HG02623 (cell line): ENCODE results near the gene UGT2B7.
"Not testable (repeated sequence)": the region's sequence is repeated elsewhere in the genome, so short reads cannot be mapped to it uniquely, and the experiment has no call there.

Source experiments
- ATAC-seq: cut with Tn5 transposase; IDR thresholded peaks from one replicate; pipeline ENCODE4 v1.9.1; 2021; ENCODE audit warnings: moderate library complexity; ENCODE audit not compliant: unreplicated experiment

The UGT2B7 gene

DNA sequence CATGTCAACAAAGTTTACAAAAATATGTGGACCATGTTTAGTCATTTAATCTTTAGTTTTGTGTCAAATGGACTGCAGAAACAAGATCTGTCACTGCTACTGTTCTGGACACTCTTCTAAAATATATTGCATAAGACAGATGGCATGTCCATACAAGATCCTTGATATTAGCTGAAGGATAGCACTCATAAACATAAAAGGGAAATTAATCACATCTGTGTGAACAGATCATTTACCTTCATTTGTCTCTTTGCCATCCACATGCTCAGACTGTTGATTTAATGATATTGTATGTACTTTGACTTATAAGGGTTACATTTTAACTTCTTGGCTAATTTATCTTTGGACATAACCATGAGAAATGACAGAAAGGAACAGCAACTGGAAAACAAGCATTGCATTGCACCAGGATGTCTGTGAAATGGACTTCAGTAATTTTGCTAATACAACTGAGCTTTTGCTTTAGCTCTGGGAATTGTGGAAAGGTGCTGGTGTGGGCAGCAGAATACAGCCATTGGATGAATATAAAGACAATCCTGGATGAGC is at the start of gene UGT2B7:
Gene UGT2B7 (plus strand): TSS at position 364 of the 546 bp plus-strand sequence. CDS start 47 bp downstream, at position 411.
- ATAC-seq, result no peak

DNA sequence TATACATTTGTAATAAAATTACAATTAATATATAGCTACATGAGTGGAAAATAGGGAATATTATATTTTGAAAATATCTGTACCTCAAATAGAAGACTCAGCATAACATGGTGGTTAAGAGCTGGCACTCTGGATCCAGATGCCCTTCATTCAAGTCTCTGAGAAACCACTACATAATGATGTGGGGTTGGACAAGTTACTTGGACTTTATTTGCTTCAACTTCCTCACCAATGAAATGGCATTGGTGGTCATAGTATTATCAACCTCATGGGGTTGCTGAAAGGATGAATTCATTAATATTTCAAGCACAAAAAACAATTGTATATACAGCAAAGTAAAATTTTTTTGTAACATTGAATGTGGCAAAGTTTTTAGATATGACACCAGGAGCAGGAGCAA is 46.4 kb upstream of the UGT2B7 start:
- no peak for ATAC-seq

DNA sequence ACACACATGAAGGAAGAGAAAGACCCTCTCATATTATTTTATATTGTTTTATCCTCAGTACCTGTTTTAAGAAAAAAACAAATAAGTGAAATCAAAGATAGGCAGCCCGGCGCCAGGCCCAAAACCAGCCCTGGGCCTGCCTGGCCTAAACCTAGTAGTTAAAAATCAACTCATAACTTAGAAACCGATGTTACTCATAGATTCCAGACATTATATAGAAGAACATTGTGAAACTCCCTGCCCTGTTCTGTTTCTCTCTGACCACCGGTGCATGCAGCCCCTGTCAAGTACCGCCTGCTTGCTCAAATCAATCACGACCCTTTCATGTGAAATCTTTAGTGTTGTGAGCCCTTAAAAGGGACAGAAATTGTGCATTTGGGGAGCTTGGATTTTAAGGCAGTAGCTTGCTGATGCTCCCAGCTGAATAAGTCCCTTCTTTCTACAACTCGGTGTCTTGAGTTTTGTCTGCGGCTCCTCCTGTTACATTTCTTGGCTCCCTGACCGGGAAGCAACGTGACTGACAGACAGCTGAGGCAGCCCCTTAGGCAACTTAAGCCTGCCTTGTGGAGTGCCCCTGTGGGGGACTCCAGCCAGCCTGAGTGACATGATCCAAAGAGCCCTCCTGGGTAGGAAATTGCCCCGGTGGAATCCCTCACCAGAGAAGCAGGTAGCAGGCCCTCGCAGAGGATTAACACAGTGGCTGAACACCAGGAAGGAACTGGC is 45.3 kb upstream of the UGT2B7 start:
- ATAC-seq, result not testable (repeated sequence)

DNA sequence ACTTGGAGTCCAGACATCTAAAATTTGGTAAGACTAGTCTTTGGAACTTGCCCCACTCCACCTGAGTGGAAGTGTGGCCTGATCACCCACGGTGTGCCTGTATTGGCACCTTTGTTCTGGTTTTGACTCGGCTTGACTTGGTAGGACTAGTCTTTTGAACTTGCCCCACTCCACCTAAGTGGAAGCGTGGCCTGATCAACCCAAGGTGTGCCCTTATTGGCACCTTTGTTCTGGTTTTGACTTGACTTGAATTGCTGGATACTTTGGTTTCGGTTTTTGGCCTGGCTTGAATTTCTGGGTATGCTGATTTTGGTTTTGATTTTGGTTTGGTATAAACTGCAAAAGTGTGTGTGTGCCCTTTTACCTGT is 44.7 kb upstream of the UGT2B7 start:
- no peak for ATAC-seq

DNA sequence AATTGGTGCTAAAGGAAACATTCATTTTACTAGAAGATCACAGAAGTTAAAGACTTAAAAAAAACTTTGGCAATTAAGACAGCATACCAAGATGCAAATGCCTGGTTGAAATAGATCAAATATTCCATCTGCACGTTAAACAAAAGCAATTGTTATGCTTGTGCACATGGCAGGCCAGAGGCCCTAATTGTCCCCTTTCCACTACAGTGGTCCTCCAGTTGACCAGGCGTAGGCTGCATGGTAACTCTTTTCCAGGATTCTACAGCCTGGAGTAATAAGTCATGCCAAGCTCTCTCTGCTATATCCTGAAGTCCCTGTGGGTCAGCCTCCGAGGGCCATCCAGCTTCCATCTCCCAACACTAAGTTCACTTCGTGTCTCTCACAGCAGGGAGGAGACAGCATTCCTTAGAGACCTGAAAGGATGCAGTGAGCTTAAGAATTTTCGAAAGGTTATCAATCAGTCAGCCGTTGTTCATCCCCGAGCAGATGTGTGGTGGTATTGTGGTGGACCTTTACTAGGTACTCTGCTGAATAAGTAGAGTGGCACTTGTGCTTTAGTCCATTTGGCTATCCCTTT is 42.9 kb upstream of the UGT2B7 start:
- not testable (repeated sequence) for ATAC-seq

DNA sequence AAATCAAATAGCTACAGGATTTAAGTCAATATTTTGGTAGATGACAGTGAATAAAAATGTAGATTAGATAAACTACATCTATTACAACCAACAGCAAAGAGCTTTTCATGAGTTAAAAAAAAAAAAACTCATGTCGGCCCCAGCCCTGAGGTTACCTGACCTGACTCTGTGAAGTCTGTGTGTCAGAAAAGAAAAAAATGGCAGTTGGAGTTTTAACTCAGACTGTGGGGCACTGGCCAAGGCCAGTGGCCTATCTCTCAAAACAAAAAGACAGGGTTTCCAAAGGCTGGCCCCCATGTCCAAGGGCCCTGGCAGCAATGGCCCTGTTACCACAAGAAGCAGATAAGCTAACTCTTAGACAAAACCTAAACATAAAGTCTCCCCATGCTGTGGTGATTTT is 42.2 kb upstream of the UGT2B7 start:
- not testable (repeated sequence) for ATAC-seq

DNA sequence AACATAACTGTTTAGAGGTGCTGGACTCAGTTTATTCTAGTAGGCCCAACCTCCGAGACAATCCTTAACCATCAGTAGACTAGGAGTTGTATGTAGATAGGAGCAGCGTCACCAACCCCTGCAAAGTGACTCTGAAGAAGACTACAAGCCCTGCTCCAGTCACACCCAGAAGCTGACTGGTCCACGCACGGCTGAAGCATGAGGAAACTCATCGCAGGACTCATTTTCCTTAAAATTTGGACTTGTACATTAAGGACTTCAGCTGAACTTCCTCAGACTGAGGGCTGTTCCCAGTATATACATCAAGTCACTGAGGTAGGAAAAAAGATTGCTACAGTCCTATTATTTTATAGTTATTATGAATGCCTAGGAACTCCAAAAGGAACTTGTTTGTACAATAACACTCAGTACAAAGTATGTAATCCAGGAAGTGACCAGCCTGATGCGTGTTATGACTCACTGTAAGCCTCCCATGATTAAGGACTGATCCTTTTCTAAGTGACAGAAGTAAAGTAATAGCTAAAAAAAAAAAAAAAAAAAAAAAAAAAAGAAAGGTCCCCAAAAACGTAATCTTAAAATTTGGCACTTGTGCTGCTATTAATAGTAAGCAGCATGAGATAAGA is 41.6 kb upstream of the UGT2B7 start:
- peak; percentile 28 for ATAC-seq

DNA sequence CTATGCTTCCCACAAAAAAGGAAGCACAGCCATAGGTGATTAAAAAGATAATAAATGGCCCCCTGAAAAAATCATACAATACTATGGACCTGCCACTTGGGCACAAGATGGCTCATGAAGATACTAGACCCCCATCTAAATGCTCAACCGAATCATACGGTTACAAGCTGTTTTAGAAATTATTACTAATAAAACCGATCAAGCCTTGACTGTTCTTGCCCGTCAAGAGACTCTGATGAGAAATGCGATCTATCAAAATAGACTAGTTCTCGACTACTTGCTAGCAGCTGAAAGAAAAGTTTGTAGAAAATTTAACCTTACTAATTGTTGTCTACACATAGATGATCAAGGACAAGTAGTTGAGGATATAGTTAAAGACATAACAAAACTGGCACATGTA is 40.1 kb upstream of the UGT2B7 start:
- ATAC-seq, result no peak

DNA sequence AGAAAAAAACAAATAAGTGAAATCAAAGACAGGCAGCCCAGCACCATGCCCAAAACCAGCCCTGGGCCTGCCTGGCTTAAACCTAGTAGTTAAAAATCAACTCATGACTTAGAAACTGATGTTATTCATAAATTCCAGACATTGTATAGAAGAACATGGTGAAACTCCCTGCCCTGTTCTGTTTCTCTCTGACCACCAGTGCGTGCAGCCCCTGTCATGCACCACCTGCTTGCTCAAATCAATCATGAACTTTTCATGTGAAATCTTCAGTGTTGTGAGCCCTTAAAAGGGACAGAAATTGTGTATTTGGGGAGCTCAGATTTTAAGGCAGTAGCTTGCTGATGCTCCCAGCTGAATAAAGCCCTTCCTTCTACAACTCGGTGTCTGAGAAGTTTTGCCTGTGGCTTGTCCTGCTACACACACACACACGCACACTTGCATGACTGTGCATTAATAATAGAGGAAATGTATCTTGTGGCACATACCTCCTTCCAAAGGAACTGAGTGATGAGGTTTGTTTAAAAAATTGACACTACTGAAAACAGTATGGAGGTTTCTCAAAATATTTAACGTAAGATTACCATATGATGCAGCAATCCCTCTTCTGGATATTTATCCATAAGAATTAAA is 39.2 kb upstream of the UGT2B7 start:
- no peak for ATAC-seq

DNA sequence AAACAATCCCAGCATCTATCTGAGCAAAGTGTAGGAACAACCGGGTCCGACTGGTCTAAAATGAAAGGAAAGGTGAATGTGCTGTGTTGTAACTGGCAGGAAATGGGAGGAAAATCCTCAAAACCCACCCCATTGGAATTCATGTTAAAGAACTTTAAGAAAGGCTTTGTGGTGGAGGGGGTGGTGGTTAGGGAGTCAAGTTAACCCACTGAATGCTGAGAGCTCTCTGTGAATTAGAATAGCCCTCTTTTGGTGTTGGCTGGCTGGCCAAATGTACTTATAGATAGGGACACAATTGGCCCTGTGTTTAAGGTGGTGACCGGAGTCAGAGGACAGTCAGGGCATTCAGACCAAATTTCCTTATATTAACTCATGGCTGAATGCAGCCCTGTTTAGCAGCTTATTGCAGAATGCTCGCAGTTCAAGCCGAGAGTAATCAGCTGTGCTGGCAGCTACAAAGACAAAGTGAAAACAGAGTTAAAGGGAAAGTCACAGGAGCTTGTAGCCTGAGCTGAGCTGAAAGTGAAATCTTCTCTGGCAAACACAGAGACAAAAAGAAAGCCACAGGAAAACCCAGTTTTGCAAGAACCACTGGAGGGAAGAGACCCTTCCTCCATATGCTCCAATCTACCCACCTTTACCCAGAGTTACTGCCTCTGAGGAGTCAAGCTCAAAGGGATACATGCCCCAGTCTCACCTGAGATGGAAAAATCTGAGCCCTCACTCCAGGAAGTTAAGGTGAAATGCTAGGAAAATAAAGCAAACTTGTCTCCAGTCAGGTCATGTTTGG is 38.5 kb upstream of the UGT2B7 start:
- ATAC-seq, result peak; percentile 82

DNA sequence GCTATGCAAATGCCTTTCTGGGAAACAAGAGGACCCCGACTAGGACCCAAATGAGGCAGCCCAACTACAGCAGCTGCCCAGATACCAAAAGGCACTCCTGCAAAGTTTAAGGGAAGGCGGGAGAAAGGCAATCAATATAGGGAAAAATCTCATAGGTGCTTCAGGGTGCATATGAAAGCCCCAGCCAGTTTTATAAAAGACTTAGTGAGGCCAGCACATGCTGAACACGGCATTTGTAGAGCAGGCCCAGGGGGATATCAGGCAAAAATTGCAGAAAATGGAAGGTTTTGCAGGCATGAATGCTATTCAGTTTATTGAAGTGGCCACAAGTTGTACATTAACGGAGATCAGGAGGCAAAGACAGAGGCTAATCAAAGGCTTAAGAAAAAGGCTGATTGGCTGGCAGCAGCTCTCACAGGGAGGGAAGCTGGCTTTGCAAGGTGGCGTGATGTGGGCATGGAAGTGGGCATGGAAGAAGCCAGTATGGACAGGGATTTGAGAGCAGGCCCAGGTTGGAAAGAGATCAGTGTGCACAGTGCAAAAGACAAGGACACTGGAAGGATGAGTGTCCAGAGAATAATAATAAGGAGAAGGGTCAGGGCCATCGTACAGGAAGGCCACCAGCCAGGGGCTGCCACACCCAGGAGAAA is 37.7 kb upstream of the UGT2B7 start:
- ATAC-seq, result no peak

DNA sequence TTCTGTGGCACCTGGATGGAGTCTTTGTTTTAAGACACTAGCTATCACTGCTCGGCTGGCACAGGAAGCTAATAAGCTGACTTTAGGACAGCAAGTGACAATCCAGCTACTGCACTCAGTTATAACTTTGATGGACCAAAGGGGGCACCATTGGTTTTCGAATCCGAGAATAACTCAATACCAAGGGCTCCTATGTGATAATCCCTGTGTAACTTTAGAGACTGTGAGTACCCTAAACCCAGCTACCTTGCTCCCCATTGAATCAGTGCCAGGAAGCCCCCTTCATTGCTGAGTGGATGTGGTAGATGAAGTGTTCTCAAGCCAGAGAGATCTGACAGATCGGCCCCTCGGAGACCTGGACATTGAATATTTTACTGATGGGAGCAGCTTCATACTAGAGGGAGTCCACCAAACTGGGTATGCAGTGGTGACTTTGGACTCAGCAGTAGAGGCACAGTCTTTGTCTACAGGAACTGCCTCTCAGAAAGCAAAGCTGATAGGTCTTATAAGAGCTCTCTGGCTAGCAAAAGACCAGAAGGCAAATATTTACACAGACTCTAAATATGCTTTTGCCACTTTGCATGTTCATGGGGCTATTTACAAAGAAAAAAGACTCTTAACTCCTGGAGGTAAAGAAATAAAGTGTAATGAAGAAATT is 35.5 kb upstream of the UGT2B7 start:
- ATAC-seq, result no peak

DNA sequence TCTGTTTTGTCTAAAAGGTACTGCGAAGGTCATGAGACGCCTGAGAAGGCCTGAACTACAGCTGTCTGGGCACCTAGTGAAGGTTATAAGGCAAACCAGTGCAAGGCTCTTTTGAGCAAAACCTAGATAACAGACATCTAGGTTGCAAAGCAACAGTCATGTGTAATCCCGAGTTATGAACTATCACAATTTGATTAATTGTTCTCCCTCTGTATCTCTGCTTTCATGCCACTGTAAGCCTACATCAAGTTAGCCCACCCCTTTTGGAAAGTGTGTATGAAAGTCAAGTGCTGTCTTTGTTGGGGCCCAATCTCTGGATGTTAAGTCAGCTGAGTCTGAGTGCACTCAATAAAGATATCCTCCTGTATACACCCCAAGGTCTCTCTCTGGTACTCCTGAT is 31.9 kb upstream of the UGT2B7 start:
- ATAC-seq, result no peak

DNA sequence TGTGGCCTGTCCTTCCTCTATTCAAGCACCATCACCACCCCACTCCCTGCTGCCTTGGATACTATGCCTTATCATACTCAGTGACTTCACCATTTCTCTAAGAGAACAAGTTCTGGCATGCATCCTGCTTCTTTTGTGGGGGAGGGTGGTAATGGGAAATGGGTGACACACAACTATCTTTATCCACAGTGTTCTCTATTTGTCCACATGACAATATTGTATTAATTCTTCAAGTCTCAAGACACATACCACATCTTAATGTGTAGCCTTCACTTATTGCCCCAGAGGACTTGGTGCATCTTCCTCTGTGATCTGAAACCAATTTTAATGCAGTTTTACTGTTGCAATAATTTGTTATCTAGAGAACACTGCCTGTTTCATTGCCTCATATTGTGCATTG is 29.3 kb upstream of the UGT2B7 start:
- ATAC-seq, result no peak

DNA sequence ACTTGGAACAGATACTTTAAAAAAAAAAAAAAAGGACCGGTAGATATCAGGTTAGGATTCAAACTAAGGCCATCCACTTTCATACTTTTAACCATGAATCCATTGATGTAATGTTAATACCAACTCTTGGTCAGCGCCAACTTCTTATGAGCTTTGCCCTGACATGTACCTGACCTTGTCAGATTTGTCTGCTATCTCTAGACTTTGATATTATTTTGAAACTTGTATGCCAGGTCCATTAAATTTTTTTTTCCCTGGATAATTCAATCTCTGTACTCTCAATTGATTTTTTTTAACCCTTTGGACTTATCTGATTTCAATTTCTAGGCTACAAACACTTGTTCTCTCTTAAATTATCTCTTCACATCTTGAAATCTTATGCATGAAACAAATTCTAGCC is 27.2 kb upstream of the UGT2B7 start:
- no peak for ATAC-seq

DNA sequence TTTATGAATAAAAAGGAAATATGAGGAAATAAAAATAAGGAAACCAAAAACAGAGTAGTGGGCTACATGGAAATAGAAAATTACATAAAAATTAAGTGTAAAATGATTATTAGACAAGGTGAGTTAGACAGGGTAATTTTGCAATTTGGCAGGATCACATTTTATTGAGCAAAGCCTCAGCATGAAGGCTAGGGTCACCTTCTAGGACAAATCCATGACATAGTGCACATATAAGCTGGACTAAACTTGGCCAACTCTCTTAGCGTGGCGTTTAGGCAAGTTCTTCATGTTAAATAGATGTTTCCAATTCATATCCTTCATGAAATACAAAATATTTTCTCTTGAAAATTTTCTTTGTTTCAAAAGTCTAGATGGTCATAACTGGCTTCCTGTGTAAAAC is 25.7 kb upstream of the UGT2B7 start:
- ATAC-seq, result no peak

DNA sequence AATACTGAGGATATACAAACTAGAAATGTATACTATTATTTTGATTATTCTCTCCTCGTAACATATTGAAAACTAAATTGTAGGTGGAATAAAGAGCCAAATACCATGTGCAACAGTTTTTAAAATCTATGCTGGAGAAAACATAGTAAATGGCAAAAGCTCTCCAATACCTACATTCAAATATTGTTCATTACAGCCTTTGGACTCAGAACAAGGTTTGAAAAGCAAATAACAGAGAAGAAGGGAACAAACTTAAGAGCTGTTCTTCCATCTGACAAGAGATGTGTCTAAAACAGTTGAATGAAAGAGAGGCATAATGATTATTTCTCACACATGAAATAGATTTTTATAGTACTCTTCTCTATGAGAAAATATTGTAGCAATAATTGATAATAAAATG is 25.0 kb upstream of the UGT2B7 start:
- ATAC-seq, result no peak

DNA sequence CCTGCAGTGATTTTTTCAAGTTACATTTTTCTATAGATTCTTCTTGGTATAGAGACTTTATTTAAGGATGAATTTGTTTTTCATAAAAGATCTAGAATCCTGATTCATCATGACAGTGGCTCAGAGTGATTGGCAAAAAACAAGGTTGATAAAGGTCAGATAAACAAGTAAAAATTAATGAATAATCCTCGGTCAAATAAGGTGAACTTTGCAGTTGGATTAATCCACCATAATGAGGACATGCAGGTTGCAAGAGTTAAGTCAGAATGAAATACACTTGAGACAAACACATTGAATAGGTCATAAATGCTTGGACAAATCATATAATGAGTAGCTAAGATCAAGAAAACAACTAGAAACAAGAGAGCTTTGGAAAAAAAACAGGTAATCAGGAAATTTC is 22.9 kb upstream of the UGT2B7 start:
- ATAC-seq, result no peak

DNA sequence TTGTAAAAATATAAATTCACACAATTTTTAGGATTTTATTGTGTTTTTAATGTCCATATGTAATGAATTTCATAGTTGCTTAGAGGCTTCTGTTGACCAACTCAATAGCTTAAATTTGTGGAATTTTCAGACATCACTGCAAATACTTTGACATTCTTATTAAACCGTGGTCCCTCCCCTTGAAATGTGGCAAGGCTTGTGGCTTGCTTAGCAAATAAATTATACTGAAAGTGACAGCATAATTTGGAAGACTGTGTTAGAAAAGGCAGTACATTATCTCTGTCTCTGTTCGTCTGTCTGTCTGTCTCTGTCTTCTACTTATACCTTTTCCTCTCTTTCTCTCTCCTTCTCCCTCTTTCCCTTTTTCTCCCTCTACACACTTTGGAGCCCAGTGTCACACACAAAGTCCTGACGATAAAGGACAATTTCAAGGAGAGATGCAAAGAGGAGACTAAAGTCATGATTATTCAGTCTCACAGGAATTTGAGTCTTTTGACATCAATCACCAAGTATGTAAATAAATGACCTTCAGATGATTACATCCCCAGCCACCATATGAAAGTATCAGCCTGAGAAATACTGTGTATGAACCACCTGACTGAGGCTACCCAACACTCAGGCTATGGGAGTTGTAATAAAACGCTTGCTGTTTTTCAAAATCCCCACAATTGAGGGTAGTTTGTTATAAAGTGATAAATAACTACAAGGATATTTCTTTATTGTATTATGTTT is 21.0 kb upstream of the UGT2B7 start:
- ATAC-seq, result no peak
